SK-N-SH (cell line): ENCODE results near the gene RCAN1. TPM values are rescaled to one million over a fixed set of nuclear protein-coding genes. Genes with fewer than 3 reads are reported as not detected.
A peak's percentile ranks its signal among the peaks of the same experiment; 100 is the strongest.

ENCODE experiments used
- CTCF ChIA-PET: fragments of 300-600, 350-600 bp; formaldehyde crosslinking; extraction: SDS; loops from one replicate; lab custom pipeline; 2021; lab: Yijun Ruan, JAX
- POLR2A ChIA-PET: fragments of 350-600 bp; sonication (Branson Sonifier 250); formaldehyde crosslinking; extraction: SDS; loops from one replicate; lab custom pipeline; 2020; ENCODE audit warnings: antibody characterized with exemption, inconsistent platforms; lab: Yijun Ruan, JAX
- DNase-seq: peaks from one replicate; pipeline ENCODE4 v3.0.0; 2012
- H2AFZ ChIP-seq: fragments of 200-600 bp; sonication (generic); 2 replicates; pipeline ENCODE4 v1.8.1; 2016; ENCODE audit warnings: antibody characterized with exemption, mild to moderate bottlenecking, low read depth
- H3F3A ChIP-seq: fragments of 200-600 bp; sonication (generic); replicated peaks from 2 replicates; pipeline ENCODE3; 2016; ENCODE audit warnings: antibody characterized with exemption, mild to moderate bottlenecking; ENCODE audit not compliant: insufficient read depth
- H3K27ac ChIP-seq, 2 experiments: fragments of 200-500 bp in 1 of 2; fragments of 200-600 bp in 1 of 2; sonication (Bioruptor generic) in 1 of 2; sonication (generic), shearing (Covaris generic) in 1 of 2; 2 replicates each; pipeline versions ENCODE4 v1.5.1 to v1.6.1; 2014 to 2016; ENCODE audit warnings: low read depth in 2 of 2, inconsistent platforms in 1 of 2, low read length in 1 of 2, mild to moderate bottlenecking in 1 of 2, mixed read lengths in 1 of 2
- H3K27me3 ChIP-seq: fragments of 200-600 bp; sonication (generic), shearing (Covaris generic); 2 replicates; pipeline ENCODE4 v1.6.1; 2016; ENCODE audit warnings: mixed run types; ENCODE audit not compliant: insufficient read depth
- H3K36me3 ChIP-seq, 2 experiments: fragments of 200-500 bp in 1 of 2; fragments of 200-600 bp in 1 of 2; sonication (Bioruptor generic) in 1 of 2; sonication (generic) in 1 of 2; replicated peaks in 1 of 2; 2 replicates each; pipeline versions ENCODE3 to v1.5.1; 2014 to 2016; ENCODE audit warnings: low read length in 1 of 2, mild to moderate bottlenecking in 1 of 2; ENCODE audit not compliant: insufficient read depth in 2 of 2, control insufficient read depth in 1 of 2
- H3K4me1 ChIP-seq, 2 experiments: fragments of 200-500 bp in 1 of 2; fragments of 200-600 bp in 1 of 2; sonication (Bioruptor generic) in 1 of 2; sonication (generic), shearing (Covaris generic) in 1 of 2; 2 replicates each; pipeline versions ENCODE4 v1.5.1 to v1.6.1; 2014 to 2016; ENCODE audit warnings: low read depth in 1 of 2, low read length in 1 of 2, mixed run types in 1 of 2; ENCODE audit not compliant: insufficient read depth in 2 of 2, control insufficient read depth in 1 of 2
- H3K4me2 ChIP-seq: fragments of 200-600 bp; sonication (generic), shearing (Covaris generic); 2 replicates; pipeline ENCODE4 v1.6.1; 2017; ENCODE audit warnings: mixed run types
- H3K4me3 ChIP-seq, 2 experiments: fragments of 200-500 bp in 1 of 2; fragments of 200-600 bp in 1 of 2; sonication (Bioruptor generic) in 1 of 2; sonication (generic), shearing (Covaris generic) in 1 of 2; 2 replicates each; pipeline versions ENCODE4 v1.5.1 to v1.8.1; 2014 to 2016; ENCODE audit warnings: low read depth in 2 of 2, inconsistent platforms in 1 of 2, low read length in 1 of 2, mild to moderate bottlenecking in 1 of 2, mixed read lengths in 1 of 2, moderate library complexity in 1 of 2
- H3K79me2 ChIP-seq: fragments of 200-600 bp; sonication (generic); 2 replicates; pipeline ENCODE4 v1.8.1; 2017; ENCODE audit warnings: mild to moderate bottlenecking; ENCODE audit not compliant: insufficient read depth
- H3K9ac ChIP-seq: fragments of 200-600 bp; sonication (generic); 2 replicates; pipeline ENCODE4 v1.6.1; 2017; ENCODE audit warnings: mixed run types
- H3K9me2 ChIP-seq: fragments of 200-600 bp; sonication (generic); 2 replicates; pipeline ENCODE4 v1.6.1; 2017; ENCODE audit warnings: mixed run types
- H3K9me3 ChIP-seq: fragments of 200-600 bp; sonication (generic); 2 replicates; pipeline ENCODE4 v1.6.1; 2017; ENCODE audit warnings: mixed run types, mild to moderate bottlenecking, moderate library complexity
- H4K20me1 ChIP-seq: fragments of 200-600 bp; sonication (generic); 2 replicates; pipeline ENCODE4 v1.6.1; 2017; ENCODE audit warnings: mild to moderate bottlenecking, mixed run types; ENCODE audit not compliant: insufficient read depth
- CHD2 ChIP-seq: fragments of 150-350 bp; IDR thresholded peaks from 2 replicates; pipeline ENCODE4 v1.6.1; 2018; ENCODE audit warnings: low read length; ENCODE audit not compliant: partially characterized antibody
- EP300 ChIP-seq, 2 experiments: IDR thresholded peaks; 2 replicates each; pipeline versions ENCODE4 v1.4.0 to v1.6.1; 2012; ENCODE audit warnings: borderline replicate concordance in 1 of 2, low read depth in 1 of 2, low read length in 1 of 2
- EZH2phosphoT487 ChIP-seq: fragments of 200-600 bp; sonication (generic); IDR thresholded peaks from 2 replicates; pipeline ENCODE4 v1.6.1; 2017; ENCODE audit warnings: low read depth, mixed run types, mild to moderate bottlenecking, antibody characterized with exemption, moderate library complexity, borderline replicate concordance
- FOSL2 ChIP-seq: IDR thresholded peaks from 2 replicates; pipeline ENCODE4 v1.4.0; 2012; ENCODE audit warnings: low read depth, mild to moderate bottlenecking, moderate library complexity, borderline replicate concordance
- FOXJ3 ChIP-seq: sonication (generic); formaldehyde crosslinking; IDR thresholded peaks from 2 replicates; pipeline ENCODE4 v1.5.1; 2020; ENCODE audit warnings: mild to moderate bottlenecking, missing genetic modification reagents
- GATA2 ChIP-seq: sonication (generic); formaldehyde crosslinking; IDR thresholded peaks from 2 replicates; pipeline ENCODE4 v1.5.0; 2020; ENCODE audit warnings: mild to moderate bottlenecking, missing genetic modification reagents
- JUND ChIP-seq: IDR thresholded peaks from 2 replicates; pipeline ENCODE4 v1.4.0; 2012
- MEF2A ChIP-seq: IDR thresholded peaks from 2 replicates; pipeline ENCODE4 v1.4.0; 2012; ENCODE audit warnings: low read depth, borderline replicate concordance
- NFIC ChIP-seq: IDR thresholded peaks from 2 replicates; pipeline ENCODE4 v1.4.0; 2012; ENCODE audit warnings: borderline replicate concordance
- NRF1 ChIP-seq: IDR thresholded peaks from 2 replicates; pipeline ENCODE4 v1.6.1; 2012; ENCODE audit warnings: low read depth, mild to moderate bottlenecking, low read length
- POLR2AphosphoS5 ChIP-seq: IDR thresholded peaks from 2 replicates; pipeline ENCODE4 v1.6.1; 2012; ENCODE audit warnings: low read depth, low read length
- RAD21 ChIP-seq: IDR thresholded peaks from 2 replicates; pipeline ENCODE4 v1.6.1; 2012; ENCODE audit warnings: mild to moderate bottlenecking, low read length
- RCOR1 ChIP-seq: fragments of 150-350 bp; IDR thresholded peaks from 2 replicates; pipeline ENCODE4 v1.6.1; 2017; ENCODE audit warnings: antibody characterized with exemption, low read length
- RFX5 ChIP-seq: IDR thresholded peaks from 2 replicates; pipeline ENCODE4 v1.6.1; 2012; ENCODE audit warnings: mild to moderate bottlenecking, improper control_type of control experiment, low read length
- RXRA ChIP-seq: IDR thresholded peaks from 2 replicates; pipeline ENCODE4 v1.4.0; 2012; ENCODE audit warnings: low read depth, mild to moderate bottlenecking, borderline replicate concordance
- SIN3A ChIP-seq: IDR thresholded peaks from 2 replicates; pipeline ENCODE4 v1.6.1; 2012; ENCODE audit warnings: low read depth, mild to moderate bottlenecking, low read length, moderate library complexity, borderline replicate concordance
- SMC3 ChIP-seq: IDR thresholded peaks from 2 replicates; pipeline ENCODE4 v1.6.1; 2012; ENCODE audit warnings: low read depth, low read length, improper control_type of control experiment
- TAF1 ChIP-seq: IDR thresholded peaks from 2 replicates; pipeline ENCODE4 v1.6.1; 2012; ENCODE audit warnings: low read depth, mild to moderate bottlenecking, low read length, moderate library complexity, borderline replicate concordance
- TEAD4 ChIP-seq: IDR thresholded peaks from 2 replicates; pipeline ENCODE4 v1.4.0; 2012; ENCODE audit warnings: mild to moderate bottlenecking, borderline replicate concordance; ENCODE audit not compliant: insufficient read depth
- YY1 ChIP-seq: IDR thresholded peaks from 2 replicates; pipeline ENCODE4 v1.4.0; 2012; ENCODE audit warnings: low read depth, mild to moderate bottlenecking
- WGBS: methylation state at CpG from one replicate; pipeline ENCODE4 v1.1.6; 2017; ENCODE audit warnings: low lambda C conversion rate; 5-methylcytosine and 5-hydroxymethylcytosine counted together
- polyA plus RNA-seq, 3 experiments: library from polyadenylated mRNA; depleted of rRNA; stranded (reverse); fragments of >200 nt; gene quantifications; 2 replicates each; pipeline ENCODE4 v1.2.3, GENCODE V29; 2012
- TF ChIP-seq, protein P1 (sequence below): IDR thresholded peaks from 2 replicates; pipeline ENCODE4 v1.4.0; 2012; ENCODE audit warnings: low read depth, borderline replicate concordance
- TF ChIP-seq, protein P2 (sequence below): fragments of 150-350 bp; IDR thresholded peaks from 2 replicates; pipeline ENCODE4 v1.6.1; 2017; ENCODE audit warnings: antibody characterized with exemption, low read length, low read depth, borderline replicate concordance
- TF ChIP-seq, protein P3 (sequence below): IDR thresholded peaks from 2 replicates; pipeline ENCODE4 v1.6.1; 2012; ENCODE audit warnings: mild to moderate bottlenecking, low read depth, low read length, moderate library complexity

Gene RCAN1
- polyA plus RNA-seq, 1 of the 3 experiments (the other 2 are of a cell fraction) = 16.7 TPM

DNA sequence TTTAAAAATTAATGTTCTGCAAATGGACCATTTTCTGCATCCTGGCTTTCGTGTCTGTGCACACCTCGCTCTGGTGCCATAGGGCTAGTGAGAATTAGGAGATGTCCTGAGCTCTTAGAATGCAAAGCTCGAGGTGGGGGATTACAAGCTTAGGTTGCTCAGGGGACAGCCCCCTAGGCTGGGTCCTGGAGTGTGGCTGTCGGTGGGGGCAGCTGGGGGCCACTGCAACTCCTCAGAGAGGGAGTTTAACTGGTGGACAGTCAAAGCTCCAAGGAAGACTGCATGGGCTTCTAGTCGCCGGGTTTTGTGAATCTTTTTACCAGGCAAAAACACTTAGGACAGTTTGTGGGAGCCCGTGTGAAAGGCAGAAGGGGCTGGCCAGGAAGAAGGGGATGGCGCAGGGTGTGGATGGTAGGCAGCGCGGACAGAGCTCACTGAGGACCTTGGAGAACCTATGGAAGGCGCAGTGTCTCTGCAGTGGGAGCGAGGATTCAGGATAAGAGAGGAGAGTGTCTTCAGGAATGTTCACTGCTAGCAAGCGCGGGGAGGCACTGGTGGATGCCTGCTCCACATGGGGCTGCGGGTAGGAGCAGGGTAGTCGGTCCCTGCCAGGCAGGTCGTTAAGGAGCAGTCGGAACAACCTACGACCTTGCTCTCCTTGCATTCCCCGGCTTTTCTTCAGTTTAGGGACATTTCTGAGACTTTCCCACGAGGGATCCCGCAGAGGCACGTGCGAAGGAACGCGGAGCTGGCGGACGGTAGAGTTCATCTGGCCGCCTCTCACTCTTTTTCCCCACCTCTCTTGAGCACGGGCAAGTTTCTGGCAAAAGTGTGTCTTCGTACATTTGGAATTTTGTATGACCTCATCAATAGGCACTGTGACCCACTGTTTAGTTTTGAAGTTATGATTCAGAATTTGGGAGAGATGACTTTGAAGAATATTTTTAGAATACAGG lies 90.0 kb downstream of the RCAN1 start:
- peak overlapping the region in 1 of 2 experiments; percentile 94; a peak in 2 of 4 replicates for H3K27ac ChIP-seq
- peaks cover 3 to 5% of the 10 kb centered on the region in 2 experiments; a peak in 3 of 4 replicates for H3K4me1 ChIP-seq
- no peaks in the 10 kb centered on the region for H3K9me2 ChIP-seq
- 85% methylated on average over 27 of the region's 31 CpGs for WGBS
- POLR2A ChIA-PET = no interaction called here
- H3K36me3 ChIP-seq = peaks cover 25 to 33% of the 10 kb centered on the region in 2 experiments
- H3K27me3 ChIP-seq = no peaks in the 10 kb centered on the region
- peaks cover 28% of the 10 kb centered on the region for H3F3A ChIP-seq
- H3K4me3 ChIP-seq = peak overlapping the region; percentile 49 to 64; a peak in 2 of 4 replicates
- no peaks in the 10 kb centered on the region for H3K9me3 ChIP-seq
- H4K20me1 ChIP-seq = no peaks in the 10 kb centered on the region
- peak overlapping the region; percentile 78 for H3K4me2 ChIP-seq
- TF ChIP-seq SIN3A (no peak), YY1 (no peak), JUND (peak; percentile 18; the same call in 1 of the 2 replicates), CHD2 (no peak), TAF1 (no peak), NRF1 (no peak), TEAD4 (no peak), NFIC (no peak), RFX5 (no peak), RAD21 (no peak), SMC3 (no peak), EZH2phosphoT487 (no peak), RCOR1 (no peak), FOXJ3 (CRISPR knock-in tag) (no peak), RXRA (no peak; the same call in 1 of the 2 replicates), EP300 (IDR thresholded peaks at IDR 0.05; ENCODE audit: borderline replicate concordance in 1 of 2, low read depth in 1 of 2, low read length in 1 of 2) (no peak), GATA2 (no peak), FOSL2 (peak; percentile 20; the same call in 1 of the 2 replicates), MEF2A (peak; percentile 26; the same call in 1 of the 2 replicates), POLR2AphosphoS5 (no peak)
- TF ChIP-seq, protein P1, sequence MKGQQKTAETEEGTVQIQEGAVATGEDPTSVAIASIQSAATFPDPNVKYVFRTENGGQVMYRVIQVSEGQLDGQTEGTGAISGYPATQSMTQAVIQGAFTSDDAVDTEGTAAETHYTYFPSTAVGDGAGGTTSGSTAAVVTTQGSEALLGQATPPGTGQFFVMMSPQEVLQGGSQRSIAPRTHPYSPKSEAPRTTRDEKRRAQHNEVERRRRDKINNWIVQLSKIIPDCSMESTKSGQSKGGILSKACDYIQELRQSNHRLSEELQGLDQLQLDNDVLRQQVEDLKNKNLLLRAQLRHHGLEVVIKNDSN = no peak
- TF ChIP-seq, protein P2, sequence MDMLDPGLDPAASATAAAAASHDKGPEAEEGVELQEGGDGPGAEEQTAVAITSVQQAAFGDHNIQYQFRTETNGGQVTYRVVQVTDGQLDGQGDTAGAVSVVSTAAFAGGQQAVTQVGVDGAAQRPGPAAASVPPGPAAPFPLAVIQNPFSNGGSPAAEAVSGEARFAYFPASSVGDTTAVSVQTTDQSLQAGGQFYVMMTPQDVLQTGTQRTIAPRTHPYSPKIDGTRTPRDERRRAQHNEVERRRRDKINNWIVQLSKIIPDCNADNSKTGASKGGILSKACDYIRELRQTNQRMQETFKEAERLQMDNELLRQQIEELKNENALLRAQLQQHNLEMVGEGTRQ = no peak
- TF ChIP-seq, protein P3, sequence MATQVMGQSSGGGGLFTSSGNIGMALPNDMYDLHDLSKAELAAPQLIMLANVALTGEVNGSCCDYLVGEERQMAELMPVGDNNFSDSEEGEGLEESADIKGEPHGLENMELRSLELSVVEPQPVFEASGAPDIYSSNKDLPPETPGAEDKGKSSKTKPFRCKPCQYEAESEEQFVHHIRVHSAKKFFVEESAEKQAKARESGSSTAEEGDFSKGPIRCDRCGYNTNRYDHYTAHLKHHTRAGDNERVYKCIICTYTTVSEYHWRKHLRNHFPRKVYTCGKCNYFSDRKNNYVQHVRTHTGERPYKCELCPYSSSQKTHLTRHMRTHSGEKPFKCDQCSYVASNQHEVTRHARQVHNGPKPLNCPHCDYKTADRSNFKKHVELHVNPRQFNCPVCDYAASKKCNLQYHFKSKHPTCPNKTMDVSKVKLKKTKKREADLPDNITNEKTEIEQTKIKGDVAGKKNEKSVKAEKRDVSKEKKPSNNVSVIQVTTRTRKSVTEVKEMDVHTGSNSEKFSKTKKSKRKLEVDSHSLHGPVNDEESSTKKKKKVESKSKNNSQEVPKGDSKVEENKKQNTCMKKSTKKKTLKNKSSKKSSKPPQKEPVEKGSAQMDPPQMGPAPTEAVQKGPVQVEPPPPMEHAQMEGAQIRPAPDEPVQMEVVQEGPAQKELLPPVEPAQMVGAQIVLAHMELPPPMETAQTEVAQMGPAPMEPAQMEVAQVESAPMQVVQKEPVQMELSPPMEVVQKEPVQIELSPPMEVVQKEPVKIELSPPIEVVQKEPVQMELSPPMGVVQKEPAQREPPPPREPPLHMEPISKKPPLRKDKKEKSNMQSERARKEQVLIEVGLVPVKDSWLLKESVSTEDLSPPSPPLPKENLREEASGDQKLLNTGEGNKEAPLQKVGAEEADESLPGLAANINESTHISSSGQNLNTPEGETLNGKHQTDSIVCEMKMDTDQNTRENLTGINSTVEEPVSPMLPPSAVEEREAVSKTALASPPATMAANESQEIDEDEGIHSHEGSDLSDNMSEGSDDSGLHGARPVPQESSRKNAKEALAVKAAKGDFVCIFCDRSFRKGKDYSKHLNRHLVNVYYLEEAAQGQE = no peak
- peak overlapping the region; percentile 95 for H3K9ac ChIP-seq
- CTCF ChIA-PET = interaction anchor here (0.6 to 4.1 kb wide), 3 partner anchors 15 to 106 kb away, joined by 3 to 16 read pairs (median 3); no protein-coding TSS in a partner anchor
- no peak overlapping the region for H2AFZ ChIP-seq
- H3K79me2 ChIP-seq = peaks cover 39% of the 10 kb centered on the region
- no peak for DNase-seq
